ENCODE data around the gene BPIFA2. TPM values are rescaled to one million over a fixed set of nuclear protein-coding genes. Genes with fewer than 3 reads are reported as not detected.

Gene BPIFA2
- total RNA-seq, 2 donors from 2014 or later: not detected

Other genes with a start within 250 kb of the BPIFA2 start
- gene SUN5, start 163.7 kb upstream of the BPIFA2 start, total RNA-seq: not detected
- not detected for gene BPIFB2, start 160.5 kb upstream of the BPIFA2 start, total RNA-seq
- not detected for gene BPIFB6, start 136.5 kb upstream of the BPIFA2 start, total RNA-seq
- gene BPIFB3, start 114.3 kb upstream of the BPIFA2 start, total RNA-seq: not detected
- not detected for gene BPIFB4, start 88.5 kb upstream of the BPIFA2 start, total RNA-seq
- not detected for gene BPIFA3, start 49.2 kb downstream of the BPIFA2 start, total RNA-seq
- gene BPIFA1, start 67.8 kb downstream of the BPIFA2 start, total RNA-seq: not detected
- gene BPIFB1, start 115.1 kb downstream of the BPIFA2 start, total RNA-seq: not detected
- 10 to 100 TPM; 43.0 to 64.2 TPM for gene CDK5RAP1, start 233.4 kb downstream of the BPIFA2 start, total RNA-seq